ENCODE measurements around the gene JUP.

DNA sequence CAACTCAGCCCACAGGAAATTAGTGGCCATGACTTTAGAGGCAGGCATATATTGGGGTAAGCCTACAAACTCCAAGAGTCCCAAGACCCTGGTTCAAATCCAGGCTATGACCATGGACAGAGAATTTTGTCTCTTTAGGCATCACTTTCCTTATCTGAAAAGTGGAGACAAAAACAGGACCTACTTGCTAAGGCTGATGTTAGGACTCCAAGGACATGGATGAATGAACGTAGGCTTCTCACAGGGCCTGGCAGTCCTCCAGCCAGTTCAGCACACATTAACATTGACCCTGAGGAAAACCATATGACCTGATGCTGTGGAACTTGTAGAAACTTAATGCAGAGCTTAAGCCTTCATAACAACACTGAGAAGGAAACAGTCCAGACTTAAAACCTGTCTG, 27.7 kb upstream of the JUP start:
- no peak for TF ChIP-seq EP300 (IDR thresholded peaks at IDR 0.05)
- no peak for TF ChIP-seq POLR2A (IDR thresholded peaks at IDR 0.05)
